HG03103 (cell line): Measurements from ENCODE around the gene GINM1.

Experiments used
- ATAC-seq: cut with Tn5 transposase; IDR thresholded peaks from one replicate; pipeline ENCODE4 v1.9.1; 2021; ENCODE audit warnings: low read depth; ENCODE audit not compliant: unreplicated experiment

Gene GINM1

DNA sequence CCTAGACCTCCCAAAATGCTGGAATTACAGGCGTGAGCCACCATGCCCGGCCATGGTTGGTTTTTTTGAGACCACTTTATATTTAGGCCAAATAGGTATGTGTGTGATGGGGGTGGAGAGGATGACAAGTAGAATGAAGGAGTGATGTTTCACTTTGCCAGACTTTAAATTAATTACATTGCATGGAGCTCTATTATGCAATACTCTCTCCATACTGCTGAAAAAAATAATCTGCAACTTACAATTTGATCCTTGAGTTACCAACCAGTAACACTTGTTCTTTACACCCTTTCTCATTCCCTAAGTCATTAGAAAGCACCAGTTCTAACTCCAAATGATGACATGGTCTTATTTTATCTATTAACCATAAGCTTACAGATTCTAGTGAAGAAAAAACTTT lies 26.8 kb downstream of the GINM1 start:
- no peak for ATAC-seq

GRCh38 chr6:149593408-149593807 lies 27.2 kb downstream of the GINM1 start:
- no peak for ATAC-seq

DNA sequence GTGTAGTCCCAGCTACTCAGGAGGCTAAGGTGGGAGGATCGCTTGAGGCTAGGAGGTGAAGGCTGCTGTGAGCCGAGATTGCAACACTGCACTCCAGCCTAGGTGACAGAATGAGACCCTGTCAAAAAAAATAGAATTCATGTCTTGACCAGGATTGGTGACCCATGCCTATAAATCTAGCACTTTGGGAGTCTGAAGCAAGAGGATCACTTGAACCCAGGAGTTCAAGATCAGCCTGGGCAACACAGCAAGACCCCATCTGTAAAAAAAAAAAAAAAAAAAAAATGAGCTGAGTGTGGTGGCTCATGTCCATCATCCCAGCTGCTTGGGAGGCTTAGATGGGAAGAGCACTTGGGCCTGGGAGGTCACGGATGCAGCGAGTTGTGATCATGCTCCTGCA lies 34.3 kb downstream of the GINM1 start:
- ATAC-seq, result no peak

GRCh38 chr6:149608381-149608982 lies 42.3 kb downstream of the GINM1 start:
- no peak for ATAC-seq

DNA sequence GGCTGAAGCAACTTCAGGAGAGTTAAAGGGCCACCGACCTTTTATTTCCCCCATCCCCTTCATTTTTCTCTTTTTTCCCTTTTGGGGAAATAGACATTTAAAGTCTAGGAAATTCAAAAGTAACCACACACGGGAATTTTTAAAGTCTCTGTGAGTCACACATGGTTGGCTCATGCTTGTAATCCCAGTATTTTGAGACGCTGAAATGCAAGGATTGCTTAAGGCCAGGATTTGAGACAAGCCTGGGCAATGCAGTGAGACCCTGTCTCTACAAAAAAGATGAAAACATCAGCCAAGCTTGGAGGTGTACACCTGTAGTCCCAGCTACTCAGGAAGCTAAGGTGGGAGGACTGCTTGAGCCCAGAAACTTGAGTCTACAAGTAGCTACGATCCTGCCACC lies 48.2 kb downstream of the GINM1 start:
- ATAC-seq, result no peak

- no peak for ATAC-seq
These were observed 49.6 kb downstream of the GINM1 start for GRCh38 chr6:149615805-149616204.

- no peak for ATAC-seq
These were observed 61.5 kb downstream of the GINM1 start for GRCh38 chr6:149627672-149628071.

DNA sequence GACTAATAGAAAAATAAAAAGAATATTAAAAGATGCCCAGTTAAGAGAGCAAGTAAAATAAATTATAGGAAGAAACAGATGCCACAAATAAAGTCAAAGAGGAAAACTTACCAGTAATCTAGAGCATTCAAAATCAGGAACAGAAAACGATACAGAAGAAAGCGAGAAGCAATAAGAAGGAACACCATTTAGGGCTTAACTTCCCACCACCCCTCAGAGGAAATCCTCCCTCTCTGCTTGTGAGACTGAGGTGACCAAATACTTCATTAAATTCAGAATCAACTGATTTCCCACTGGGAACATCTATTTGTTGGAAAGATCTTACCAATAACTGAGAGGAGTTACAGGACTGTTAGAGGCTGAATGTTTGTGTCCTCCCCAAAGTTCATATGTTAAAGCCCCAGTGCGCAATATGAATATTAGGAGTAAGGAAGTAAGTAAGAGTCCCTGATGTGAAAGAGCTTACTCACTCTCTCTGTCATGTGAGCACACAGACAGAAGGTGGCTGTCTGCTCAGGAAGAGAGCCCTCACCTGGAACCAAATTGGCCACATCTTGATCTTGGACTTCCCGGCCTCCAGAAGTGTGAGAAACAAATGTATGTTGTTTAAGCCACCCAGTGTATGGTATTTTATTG lies 62.8 kb downstream of the GINM1 start:
- ATAC-seq, result peak; percentile 82

- no peak for ATAC-seq
These were observed 68.1 kb downstream of the GINM1 start for GRCh38 chr6:149634315-149634714.

DNA sequence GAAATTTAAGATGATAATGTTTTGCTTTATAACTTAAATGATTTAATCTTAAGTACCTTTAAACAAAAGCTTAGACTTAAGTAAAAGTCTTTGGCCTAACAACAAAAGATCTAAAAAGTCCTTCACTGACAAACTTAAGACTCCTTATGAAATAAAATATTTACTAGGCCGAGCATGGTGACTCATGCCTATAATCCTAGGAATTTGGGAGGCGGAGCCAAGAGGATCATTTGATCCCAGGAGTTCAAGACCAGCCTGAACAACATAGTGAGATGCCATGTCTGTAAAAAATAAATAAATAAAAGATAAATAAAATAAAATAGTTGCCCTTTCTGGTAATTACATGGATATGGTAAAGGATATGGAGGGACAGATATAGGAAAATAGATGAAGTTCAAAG lies 69.9 kb downstream of the GINM1 start:
- no peak for ATAC-seq
